Trophoblast cell (in vitro differentiated cells and primary cell): Measurements from ENCODE around the gene LY86.

Source experiments
- DNase-seq, 2 donors: peaks; one replicate each; pipeline ENCODE4 v3.0.0-alpha.2; 2016
- H2AFZ ChIP-seq: 2 replicates; pipeline ENCODE4 v1.6.1; 2013; ENCODE audit warnings: low read length, moderate library complexity, mild to moderate bottlenecking; ENCODE audit not compliant: insufficient read depth, poor library complexity
- H2AK5ac ChIP-seq: 2 replicates; pipeline ENCODE4 v1.6.1; 2013; ENCODE audit warnings: mild to moderate bottlenecking, low read length
- H2BK120ac ChIP-seq: 2 replicates; pipeline ENCODE4 v1.6.1; 2013; ENCODE audit warnings: low read length, mild to moderate bottlenecking, moderate library complexity; ENCODE audit not compliant: insufficient read depth, poor library complexity
- H2BK12ac ChIP-seq: 2 replicates; pipeline ENCODE4 v1.6.1; 2013; ENCODE audit warnings: mild to moderate bottlenecking, low read length, moderate library complexity
- H2BK5ac ChIP-seq: 2 replicates; pipeline ENCODE4 v1.6.1; 2013; ENCODE audit warnings: low read length, low read depth, moderate library complexity, mild to moderate bottlenecking; ENCODE audit not compliant: poor library complexity
- H3K14ac ChIP-seq: 2 replicates; pipeline ENCODE4 v1.6.1; 2013; ENCODE audit warnings: mild to moderate bottlenecking, low read length
- H3K18ac ChIP-seq: 2 replicates; pipeline ENCODE4 v1.6.1; 2013; ENCODE audit warnings: mild to moderate bottlenecking, low read length
- H3K23ac ChIP-seq: 2 replicates; pipeline ENCODE4 v1.6.1; 2013; ENCODE audit warnings: low read length
- H3K27ac ChIP-seq: 2 replicates; pipeline ENCODE4 v1.5.1; 2013; ENCODE audit warnings: low read depth, mild to moderate bottlenecking, inconsistent platforms, low read length, moderate library complexity
- H3K27me3 ChIP-seq: 2 replicates; pipeline ENCODE4 v1.6.1; 2013; ENCODE audit warnings: inconsistent platforms, mild to moderate bottlenecking, low read length, moderate library complexity; ENCODE audit not compliant: insufficient read depth
- H3K36me3 ChIP-seq, 2 experiments: 1 replicate in 1 of 2; 2 replicates in 1 of 2; pipeline ENCODE4 v1.6.1; 2013; ENCODE audit warnings: low read length in 2 of 2, mild to moderate bottlenecking in 2 of 2, moderate library complexity in 1 of 2; ENCODE audit not compliant: insufficient read depth in 2 of 2, control insufficient read depth in 1 of 2
- H3K4ac ChIP-seq: 2 replicates; pipeline ENCODE4 v1.6.1; 2013; ENCODE audit warnings: low read depth, mild to moderate bottlenecking, low read length, moderate library complexity
- H3K4me1 ChIP-seq, 2 experiments: 1 replicate in 1 of 2; 2 replicates in 1 of 2; pipeline ENCODE4 v1.6.1; 2013; ENCODE audit warnings: low read length in 2 of 2, mild to moderate bottlenecking in 2 of 2, moderate library complexity in 1 of 2; ENCODE audit not compliant: insufficient read depth in 2 of 2, control insufficient read depth in 1 of 2
- H3K4me2 ChIP-seq: 2 replicates; pipeline ENCODE4 v1.6.1; 2013; ENCODE audit warnings: inconsistent platforms, mild to moderate bottlenecking, low read length, moderate library complexity
- H3K4me3 ChIP-seq: 2 replicates; pipeline ENCODE4 v1.5.1; 2013; ENCODE audit warnings: mild to moderate bottlenecking, low read depth, low read length, inconsistent platforms
- H3K79me1 ChIP-seq: one replicate; pipeline ENCODE4 v1.6.1; 2013; ENCODE audit warnings: low read length
- H3K79me2 ChIP-seq: 2 replicates; pipeline ENCODE4 v1.6.1; 2013; ENCODE audit warnings: low read length, mild to moderate bottlenecking; ENCODE audit not compliant: control insufficient read depth, insufficient read depth, poor library complexity
- H3K9ac ChIP-seq: 2 replicates; pipeline ENCODE4 v1.6.1; 2013; ENCODE audit warnings: mild to moderate bottlenecking, low read length
- H3K9me3 ChIP-seq: 2 replicates; pipeline ENCODE4 v1.6.1; 2013; ENCODE audit warnings: low read depth, mild to moderate bottlenecking, control low read depth, inconsistent platforms, low read length; ENCODE audit not compliant: insufficient read depth
- H4K12ac ChIP-seq: 2 replicates; pipeline ENCODE4 v1.6.1; 2013; ENCODE audit warnings: low read depth, mild to moderate bottlenecking, low read length, moderate library complexity
- H4K8ac ChIP-seq: 2 replicates; pipeline ENCODE4 v1.6.1; 2013; ENCODE audit warnings: low read depth, mild to moderate bottlenecking, low read length, moderate library complexity
- H4K91ac ChIP-seq: one replicate; pipeline ENCODE4 v1.6.1; 2013; ENCODE audit warnings: low read depth, mild to moderate bottlenecking, low read length, moderate library complexity
- WGBS: extraction: QIAGEN DNeasy Blood & Tissue Kit; methylation state at CpG from one replicate; pipeline ENCODE4 v1.1.7; 2013; ENCODE audit warnings: missing lambda C conversion rate; ENCODE audit not compliant: insufficient read length, insufficient coverage; ENCODE audit errors: extremely low coverage; 5-methylcytosine and 5-hydroxymethylcytosine counted together

Gene LY86

GRCh38 chr6:6682225-6682624, 93.7 kb downstream of the LY86 start:
- no CpG with 5 or more reads among the region's 3 CpGs for WGBS
- H3K27ac ChIP-seq, result no peak overlapping the region

DNA sequence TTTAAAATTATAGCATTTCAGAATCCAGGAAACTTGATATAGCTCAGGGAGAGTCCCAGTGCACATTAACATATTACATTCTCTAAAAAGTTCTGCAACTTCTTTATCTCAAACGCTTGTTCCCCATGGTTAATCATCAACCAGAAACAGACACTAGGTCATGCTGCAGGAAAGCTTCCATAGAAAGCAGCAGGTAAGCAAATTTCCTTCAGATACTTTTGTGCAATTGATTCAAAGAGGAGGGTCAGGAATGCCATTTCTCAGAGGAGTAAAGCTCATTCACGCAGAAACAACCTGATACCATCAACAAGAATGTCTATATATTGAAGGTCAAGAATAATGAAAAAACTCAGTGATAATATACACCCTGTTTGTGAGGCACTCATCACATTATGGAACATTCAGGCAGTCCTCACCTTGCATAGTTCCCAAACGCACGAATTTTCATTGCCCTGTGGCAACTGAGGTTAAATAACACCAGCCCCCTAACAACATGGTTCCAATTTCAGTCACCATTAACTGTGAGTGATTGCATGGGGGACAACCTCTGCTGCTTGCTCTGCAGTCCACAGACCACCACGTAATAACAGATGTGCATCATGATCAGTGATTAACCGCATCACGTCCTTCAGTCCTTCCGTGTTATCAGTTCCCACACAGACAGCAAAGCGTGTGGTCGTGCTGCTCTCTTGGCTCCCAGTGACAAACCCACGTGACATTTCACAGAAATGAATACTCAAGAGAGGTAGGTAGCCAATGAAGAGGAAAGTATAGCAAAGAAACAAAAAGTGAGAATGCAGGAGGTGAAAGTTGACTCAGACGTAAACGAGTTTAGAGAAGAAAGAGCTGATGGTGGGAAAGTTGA, 95.7 kb downstream of the LY86 start:
- DNase-seq, result no peak
- H2BK5ac ChIP-seq, result no peak overlapping the region
- WGBS, result 100% methylated on average over 2 of the region's 13 CpGs
- H3K18ac ChIP-seq, result no peak overlapping the region
- no peak overlapping the region for H3K4me3 ChIP-seq
- no peak overlapping the region for H2AK5ac ChIP-seq
- H3K27ac ChIP-seq, result no peak overlapping the region
- peaks cover 4% of the 10 kb centered on the region for H3K79me1 ChIP-seq
- no peak overlapping the region for H3K4ac ChIP-seq
- H3K9ac ChIP-seq, result no peak overlapping the region
- H2BK120ac ChIP-seq, result no peak overlapping the region
- no peak overlapping the region for H2AFZ ChIP-seq
- H4K8ac ChIP-seq, result no peak overlapping the region
- H3K4me2 ChIP-seq, result no peak overlapping the region
- H3K36me3 ChIP-seq, result no peaks in the 10 kb centered on the region
- H3K27me3 ChIP-seq, result no peaks in the 10 kb centered on the region
- H3K14ac ChIP-seq, result no peak overlapping the region
- H3K79me2 ChIP-seq, result peaks cover 2% of the 10 kb centered on the region
- peaks cover 0 to 2% of the 10 kb centered on the region in 2 experiments for H3K4me1 ChIP-seq
- H4K91ac ChIP-seq, result no peak overlapping the region
- H4K12ac ChIP-seq, result no peak overlapping the region
- no peak overlapping the region for H2BK12ac ChIP-seq
- H3K9me3 ChIP-seq, result no peaks in the 10 kb centered on the region
- no peak overlapping the region for H3K23ac ChIP-seq

More at GRCh38 chr6:6682225-6682624, 93.7 kb downstream of the LY86 start:
- no peak overlapping the region for H4K91ac ChIP-seq
- H3K36me3 ChIP-seq, result no peaks in the 10 kb centered on the region
- H3K9me3 ChIP-seq, result no peaks in the 10 kb centered on the region
- no peak overlapping the region for H3K18ac ChIP-seq
- H4K12ac ChIP-seq, result no peak overlapping the region
- H3K9ac ChIP-seq, result no peak overlapping the region
- no peak overlapping the region for H3K23ac ChIP-seq
- DNase-seq, result no peak
- no peak overlapping the region for H2BK12ac ChIP-seq
- H3K4me1 ChIP-seq, result peaks cover 0 to under 1% of the 10 kb centered on the region in 2 experiments
- no peaks in the 10 kb centered on the region for H3K27me3 ChIP-seq
- H2AK5ac ChIP-seq, result no peak overlapping the region
- peak overlapping the region; percentile 54 for H3K4me3 ChIP-seq
- no peak overlapping the region for H3K4me2 ChIP-seq
- H3K4ac ChIP-seq, result no peak overlapping the region
- H2AFZ ChIP-seq, result no peak overlapping the region
- no peak overlapping the region for H2BK120ac ChIP-seq
- no peak overlapping the region for H3K14ac ChIP-seq
- peaks cover under 1% of the 10 kb centered on the region for H3K79me2 ChIP-seq
- no peak overlapping the region for H4K8ac ChIP-seq
- H3K79me1 ChIP-seq, result peaks cover 4% of the 10 kb centered on the region
- no peak overlapping the region for H2BK5ac ChIP-seq

DNA sequence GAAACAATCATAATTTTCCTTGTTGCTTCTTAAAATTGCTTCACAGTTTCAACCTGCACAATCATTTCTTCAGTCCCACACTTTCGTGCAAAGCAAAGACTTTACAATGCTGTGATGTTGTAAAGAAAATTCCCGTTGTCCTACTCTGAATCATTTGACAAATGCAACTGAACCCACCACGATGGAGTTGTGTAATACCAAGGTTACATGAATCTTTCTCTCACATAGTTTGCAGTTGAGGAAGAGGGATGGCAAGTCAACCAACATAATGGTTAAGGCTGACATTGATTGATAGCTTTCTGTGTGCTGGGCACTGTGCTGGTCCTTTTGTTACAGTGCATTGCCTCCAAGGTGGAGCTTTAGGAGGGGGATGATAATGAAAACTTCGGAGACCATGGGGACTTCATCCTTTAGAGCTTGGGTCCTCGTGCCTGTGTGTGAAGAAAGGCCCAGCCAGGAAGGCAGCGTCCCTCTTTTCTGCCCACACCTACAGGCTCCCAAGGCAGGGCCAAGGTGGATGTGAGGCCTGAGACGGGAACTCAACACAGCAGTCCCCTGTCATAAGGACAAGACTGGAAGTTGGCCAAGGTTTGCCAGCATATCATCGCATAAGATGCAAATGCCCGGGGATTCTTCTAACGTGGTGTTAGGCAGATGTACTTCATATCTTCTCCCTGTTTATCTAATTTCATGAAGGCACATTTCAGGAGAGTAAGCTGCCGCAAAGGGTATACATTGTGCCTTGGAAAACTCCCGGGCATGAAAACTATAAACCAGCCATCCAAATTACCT, 96.9 kb downstream of the LY86 start:
- WGBS, result no CpG with 5 or more reads among the region's 12 CpGs
- no peak overlapping the region for H2AFZ ChIP-seq
- no peak overlapping the region for H3K23ac ChIP-seq
- no peak overlapping the region for H2AK5ac ChIP-seq
- no peak overlapping the region for H3K9ac ChIP-seq
- no peak overlapping the region for H2BK12ac ChIP-seq
- peak; percentile 21 to 51 for DNase-seq
- no peak overlapping the region for H3K4me2 ChIP-seq
- peaks cover 2% of the 10 kb centered on the region for H3K79me2 ChIP-seq
- no peak overlapping the region for H3K4me3 ChIP-seq
- H3K36me3 ChIP-seq, result no peaks in the 10 kb centered on the region
- H3K14ac ChIP-seq, result no peak overlapping the region
- peaks cover 2% of the 10 kb centered on the region for H3K79me1 ChIP-seq
- no peaks in the 10 kb centered on the region for H3K9me3 ChIP-seq
- no peak overlapping the region for H4K91ac ChIP-seq
- H3K18ac ChIP-seq, result no peak overlapping the region
- H3K27me3 ChIP-seq, result no peaks in the 10 kb centered on the region
- H4K12ac ChIP-seq, result no peak overlapping the region
- no peak overlapping the region for H4K8ac ChIP-seq
- no peak overlapping the region for H3K4ac ChIP-seq
- H2BK120ac ChIP-seq, result no peak overlapping the region
- no peak overlapping the region for H3K27ac ChIP-seq
- no peak overlapping the region for H2BK5ac ChIP-seq
- H3K4me1 ChIP-seq, result peaks cover 0 to 2% of the 10 kb centered on the region in 2 experiments

DNA sequence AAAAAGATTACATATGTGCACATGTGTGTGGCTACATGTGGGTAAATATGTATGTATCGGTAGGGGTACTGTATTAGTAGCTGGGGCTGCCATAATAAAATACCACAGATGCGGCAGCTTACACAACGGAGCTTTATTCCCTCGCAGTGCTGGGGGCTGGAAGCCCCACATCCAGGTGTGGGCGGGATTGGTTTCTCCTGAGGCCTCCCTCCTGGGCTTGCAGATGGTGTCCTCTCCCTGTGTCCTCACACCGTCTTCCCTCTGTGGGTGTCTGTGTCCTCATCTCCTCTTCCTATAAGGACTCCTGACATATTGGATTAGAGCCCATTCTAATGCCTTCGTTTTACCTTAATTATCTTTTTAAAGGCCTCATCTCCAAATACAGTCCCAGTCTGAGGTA, 97.7 kb downstream of the LY86 start:
- DNase-seq, result no peak
- H3K18ac ChIP-seq, result no peak overlapping the region
- no peak overlapping the region for H4K12ac ChIP-seq
- no peak overlapping the region for H2AFZ ChIP-seq
- H2BK5ac ChIP-seq, result no peak overlapping the region
- H4K8ac ChIP-seq, result peak overlapping the region; percentile 49
- no peak overlapping the region for H3K4ac ChIP-seq
- H3K14ac ChIP-seq, result no peak overlapping the region
- H3K79me1 ChIP-seq, result peaks cover 2% of the 10 kb centered on the region
- no peak overlapping the region for H2AK5ac ChIP-seq
- no peak overlapping the region for H3K9ac ChIP-seq
- H3K27me3 ChIP-seq, result no peaks in the 10 kb centered on the region
- WGBS, result no CpG with 5 or more reads among the region's 7 CpGs
- peaks cover 2% of the 10 kb centered on the region for H3K79me2 ChIP-seq
- H3K36me3 ChIP-seq, result no peaks in the 10 kb centered on the region
- no peak overlapping the region for H2BK12ac ChIP-seq
- H2BK120ac ChIP-seq, result no peak overlapping the region
- no peak overlapping the region for H3K4me3 ChIP-seq
- H3K4me1 ChIP-seq, result peaks cover 0 to 2% of the 10 kb centered on the region in 2 experiments
- H3K27ac ChIP-seq, result no peak overlapping the region
- peaks cover under 1% of the 10 kb centered on the region for H3K9me3 ChIP-seq
- no peak overlapping the region for H4K91ac ChIP-seq
- no peak overlapping the region for H3K4me2 ChIP-seq
- no peak overlapping the region for H3K23ac ChIP-seq
